ENCODE measurements around the gene HOXD12.

The HOXD12 gene

GRCh38 chr2:176132205-176133171 is 32.9 kb downstream of the HOXD12 start:
- Histone ChIP-seq H3K4me3 (ENCODE audit: low read depth, low read length) (no peak overlapping the region), H3K27ac (no peak overlapping the region), H3K36me3 (replicated peaks) (no peaks in the 10 kb centered on the region), H3K27me3 (replicated peaks) (peaks cover 95% of the 10 kb centered on the region)
- in situ Hi-C loops (cut with HindIII; ENCODE audit: low pct_ligation_motif_present, low sequenced_read_pairs), result loop anchor here (25.0 kb wide), 1 partner anchor 505 kb away; no protein-coding TSS in a partner anchor
- no peak for DNase-seq
- TF ChIP-seq, protein P1, sequence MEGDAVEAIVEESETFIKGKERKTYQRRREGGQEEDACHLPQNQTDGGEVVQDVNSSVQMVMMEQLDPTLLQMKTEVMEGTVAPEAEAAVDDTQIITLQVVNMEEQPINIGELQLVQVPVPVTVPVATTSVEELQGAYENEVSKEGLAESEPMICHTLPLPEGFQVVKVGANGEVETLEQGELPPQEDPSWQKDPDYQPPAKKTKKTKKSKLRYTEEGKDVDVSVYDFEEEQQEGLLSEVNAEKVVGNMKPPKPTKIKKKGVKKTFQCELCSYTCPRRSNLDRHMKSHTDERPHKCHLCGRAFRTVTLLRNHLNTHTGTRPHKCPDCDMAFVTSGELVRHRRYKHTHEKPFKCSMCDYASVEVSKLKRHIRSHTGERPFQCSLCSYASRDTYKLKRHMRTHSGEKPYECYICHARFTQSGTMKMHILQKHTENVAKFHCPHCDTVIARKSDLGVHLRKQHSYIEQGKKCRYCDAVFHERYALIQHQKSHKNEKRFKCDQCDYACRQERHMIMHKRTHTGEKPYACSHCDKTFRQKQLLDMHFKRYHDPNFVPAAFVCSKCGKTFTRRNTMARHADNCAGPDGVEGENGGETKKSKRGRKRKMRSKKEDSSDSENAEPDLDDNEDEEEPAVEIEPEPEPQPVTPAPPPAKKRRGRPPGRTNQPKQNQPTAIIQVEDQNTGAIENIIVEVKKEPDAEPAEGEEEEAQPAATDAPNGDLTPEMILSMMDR (IDR thresholded peaks at IDR 0.05; ENCODE audit: low read depth, low read length, missing control alignments), result no peak

DNA sequence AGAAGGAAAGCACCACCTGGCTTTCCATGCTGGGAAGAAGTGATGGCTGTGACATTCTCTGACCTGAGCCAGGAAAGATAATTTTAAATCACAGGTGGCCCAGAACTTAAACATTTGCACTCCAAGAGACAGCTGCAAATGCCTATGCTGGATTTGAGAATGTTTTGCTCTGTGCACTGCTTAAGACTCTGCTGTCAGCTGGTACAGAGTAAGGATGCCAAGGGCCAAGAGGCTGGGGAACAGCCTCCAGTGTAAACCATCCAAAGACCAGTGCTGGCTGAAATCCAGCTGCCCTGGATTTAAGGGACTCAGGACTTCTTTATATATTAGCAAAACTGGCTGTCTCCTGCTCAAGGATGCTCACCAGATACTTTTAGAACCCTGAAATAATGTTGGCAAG is 33.8 kb downstream of the HOXD12 start:
- Histone ChIP-seq H3K36me3 (replicated peaks) (no peaks in the 10 kb centered on the region), H3K27ac (no peak overlapping the region), H3K27me3 (replicated peaks) (peaks cover 96% of the 10 kb centered on the region), H3K4me3 (ENCODE audit: low read depth, low read length) (no peak overlapping the region)
- TF ChIP-seq, protein P1 (IDR thresholded peaks at IDR 0.05; ENCODE audit: low read depth, low read length, missing control alignments), result no peak
- no peak for DNase-seq
- in situ Hi-C loops (cut with HindIII; ENCODE audit: low pct_ligation_motif_present, low sequenced_read_pairs), result loop anchor here (25.0 kb wide), 1 partner anchor 504 kb away; no protein-coding TSS in a partner anchor

DNA sequence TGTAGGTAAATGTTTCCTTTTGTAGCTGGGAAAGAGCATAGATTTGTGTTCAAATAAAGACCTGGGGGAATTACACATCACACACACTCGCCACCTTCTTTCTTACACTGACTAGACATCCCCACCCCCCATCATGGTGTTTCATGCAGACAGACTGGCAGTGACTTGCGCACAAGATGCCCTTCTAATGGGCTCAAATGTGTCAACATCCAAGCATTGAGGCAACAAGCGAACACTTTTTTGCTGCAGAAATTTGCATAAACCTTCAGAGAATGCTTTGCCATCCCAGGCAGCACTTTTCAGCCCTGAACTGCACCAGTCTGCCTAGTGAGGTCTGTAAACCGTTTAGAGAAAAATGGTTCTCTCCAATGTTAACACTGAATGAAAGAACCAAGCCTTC is 34.4 kb downstream of the HOXD12 start:
- H3K4me3 ChIP-seq (ENCODE audit: low read depth, low read length), result no peak overlapping the region
- TF ChIP-seq, protein P1 (IDR thresholded peaks at IDR 0.05; ENCODE audit: low read depth, low read length, missing control alignments), result no peak
- H3K27me3 ChIP-seq (replicated peaks), result peaks cover 96% of the 10 kb centered on the region
- in situ Hi-C loops (cut with HindIII; ENCODE audit: low pct_ligation_motif_present, low sequenced_read_pairs), result loop anchor here (25.0 kb wide), 1 partner anchor 503 kb away; no protein-coding TSS in a partner anchor
- no peak overlapping the region for H3K27ac ChIP-seq
- no peak for DNase-seq
- no peaks in the 10 kb centered on the region for H3K36me3 ChIP-seq (replicated peaks)

- no peaks in the 10 kb centered on the region for H3K36me3 ChIP-seq (replicated peaks)
- DNase-seq, result no peak
- in situ Hi-C loops (cut with HindIII; ENCODE audit: low pct_ligation_motif_present, low sequenced_read_pairs), result loop anchor here (25.0 kb wide), 1 partner anchor 502 kb away; no protein-coding TSS in a partner anchor
- H3K27me3 ChIP-seq (replicated peaks), result peaks cover 97% of the 10 kb centered on the region
- TF ChIP-seq, protein P1 (IDR thresholded peaks at IDR 0.05; ENCODE audit: low read depth, low read length, missing control alignments), result no peak
- H3K27ac ChIP-seq, result no peak overlapping the region
- no peak overlapping the region for H3K4me3 ChIP-seq (ENCODE audit: low read depth, low read length)
Measured at GRCh38 chr2:176135035-176135440, 35.4 kb downstream of the HOXD12 start.

DNA sequence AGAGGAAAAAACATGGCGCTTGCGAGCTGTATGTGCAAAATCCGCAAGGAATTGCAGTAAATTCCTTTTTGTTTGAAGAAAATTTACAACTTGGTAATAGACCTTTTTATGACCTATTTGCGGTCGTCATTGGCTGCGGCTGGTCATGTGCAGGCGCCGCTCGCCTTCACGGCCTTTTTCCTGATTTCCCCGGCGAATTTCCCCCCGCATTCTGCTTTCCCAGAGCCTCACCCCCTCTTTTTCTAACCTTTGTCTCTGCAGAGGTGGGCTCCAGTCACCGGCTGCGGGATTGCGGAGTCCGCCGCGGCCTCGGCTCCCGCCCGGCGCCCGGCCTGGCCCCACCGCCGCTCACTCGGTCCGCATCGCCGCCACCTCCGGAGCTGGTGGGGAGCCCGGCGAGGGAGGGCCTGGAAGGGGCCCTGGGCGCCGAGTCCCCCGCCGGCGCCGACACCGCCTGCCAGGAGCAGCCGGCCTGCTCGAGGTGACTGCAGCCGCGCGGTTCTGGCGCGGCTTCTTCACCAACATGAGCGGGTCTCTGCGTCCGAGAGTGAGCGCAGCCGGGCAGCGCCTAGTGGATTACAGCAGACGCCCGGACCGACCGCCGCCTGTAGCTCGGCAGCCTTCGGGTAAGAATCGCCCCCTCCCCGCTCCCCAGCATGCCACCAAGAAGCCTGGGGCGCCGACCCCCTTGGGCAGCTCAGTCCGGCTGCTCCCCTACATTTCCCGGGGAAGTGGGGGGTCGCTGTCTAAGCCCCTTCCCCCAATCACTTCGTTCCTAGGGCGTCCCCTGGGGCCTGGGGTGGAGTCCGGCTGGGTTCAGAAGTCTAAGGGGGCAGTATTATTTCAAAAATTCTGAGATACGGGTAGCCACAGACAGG is 37.0 kb downstream of the HOXD12 start:
- in situ Hi-C loops (cut with HindIII; ENCODE audit: low pct_ligation_motif_present, low sequenced_read_pairs), result loop anchor here (25.0 kb wide), 1 partner anchor 501 kb away; no protein-coding TSS in a partner anchor
- Histone ChIP-seq H3K36me3 (replicated peaks) (no peaks in the 10 kb centered on the region), H3K27ac (no peak overlapping the region), H3K4me3 (ENCODE audit: low read depth, low read length) (peak overlapping the region; percentile 22), H3K27me3 (replicated peaks) (peaks cover 97% of the 10 kb centered on the region)
- DNase-seq, result no peak
- TF ChIP-seq, protein P1 (IDR thresholded peaks at IDR 0.05; ENCODE audit: low read depth, low read length, missing control alignments), result no peak
